Endothelial cell of umbilical vein (primary cell): ENCODE measurements around the gene SLC12A9. TPM values are rescaled to one million over a fixed set of nuclear protein-coding genes. Genes with fewer than 3 reads are reported as not detected.

ENCODE experiments used
- BruUV-seq: library from RNA; stranded (reverse); fragments of 400-500 nt; replicated peaks from 2 replicates; lab custom pipeline; 2021; lab: Mats Ljungman, UMichigan
- CTCF ChIA-PET: fragments of 300-600, 350-600 bp; sonication (Branson Sonifier 250); formaldehyde crosslinking; loops from one replicate; lab custom pipeline; 2021; ENCODE audit warnings: antibody characterized with exemption, inconsistent platforms; lab: Charles Lee
- POLR2A ChIA-PET: fragments of 300-600, 350-600 bp; sonication (Branson Sonifier 250); formaldehyde crosslinking; loops from one replicate; lab custom pipeline; 2021; ENCODE audit warnings: antibody characterized with exemption, inconsistent platforms; lab: Charles Lee
- DNase-seq: peaks from one replicate; pipeline ENCODE4 v3.0.0-alpha.2; 2011; ENCODE audit warnings: low read depth, low spot score
- FAIRE-seq: peaks from 2 replicates; lab custom pipeline; 2011; peaks lifted over from hg19 to GRCh38; lab: Jason Lieb, UNC
- H2AFZ ChIP-seq: 2 replicates; pipeline ENCODE4 v1.6.0; 2012; ENCODE audit warnings: low read depth, low read length, control low read depth, inconsistent platforms
- H3K27ac ChIP-seq: 2 replicates; pipeline ENCODE4 v1.5.1; 2011; ENCODE audit warnings: low read depth, mild to moderate bottlenecking, control low read depth, low read length, moderate library complexity; ENCODE audit not compliant: insufficient read depth
- H3K27me3 ChIP-seq, 2 experiments: 2 replicates each; pipeline versions ENCODE4 v1.6.0 to v1.6.1; 2011; ENCODE audit warnings: low read length in 2 of 2, mixed read lengths in 1 of 2; ENCODE audit not compliant: control insufficient read depth in 2 of 2, insufficient read depth in 2 of 2
- H3K36me3 ChIP-seq, 2 experiments: 2 replicates in 1 of 2; 3 replicates in 1 of 2; pipeline ENCODE4 v1.5.1; 2011; ENCODE audit warnings: low read length in 2 of 2, mild to moderate bottlenecking in 1 of 2, moderate library complexity in 1 of 2; ENCODE audit not compliant: control insufficient read depth in 2 of 2, insufficient read depth in 2 of 2; ENCODE audit errors: extremely low read depth in 1 of 2
- H3K4me1 ChIP-seq: 3 replicates; pipeline ENCODE4 v1.5.1; 2011; ENCODE audit warnings: mild to moderate bottlenecking, low read length; ENCODE audit not compliant: control insufficient read depth, insufficient read depth; ENCODE audit errors: extremely low read depth
- H3K4me2 ChIP-seq: 2 replicates; pipeline ENCODE4 v1.6.1; 2011; ENCODE audit warnings: low read length, control low read depth, mixed read lengths; ENCODE audit not compliant: insufficient read depth
- H3K4me3 ChIP-seq, 3 experiments: fragments of 200-600 bp in 1 of 3; sonication (generic), shearing (Covaris generic) in 1 of 3; replicated peaks in 1 of 3; 2 replicates each; pipeline ENCODE4 v1.5.1; 2011 to 2016; ENCODE audit warnings: control low read depth in 3 of 3, low read length in 3 of 3, mild to moderate bottlenecking in 2 of 3, inconsistent platforms in 1 of 3, low read depth in 1 of 3, moderate library complexity in 1 of 3; ENCODE audit not compliant: insufficient read depth in 1 of 3
- H3K79me2 ChIP-seq: 2 replicates; pipeline ENCODE4 v1.6.0; 2012; ENCODE audit warnings: low read length, inconsistent platforms; ENCODE audit not compliant: control insufficient read depth, insufficient read depth
- H3K9ac ChIP-seq: replicated peaks from 2 replicates; pipeline ENCODE3; 2011; ENCODE audit warnings: low read length, control low read depth; ENCODE audit not compliant: insufficient read depth; ENCODE audit errors: extremely low read depth
- H3K9me1 ChIP-seq: replicated peaks from 3 replicates; pipeline ENCODE4 v1.6.0; 2011; ENCODE audit warnings: mild to moderate bottlenecking, low read length; ENCODE audit not compliant: control insufficient read depth, insufficient read depth; ENCODE audit errors: extremely low read depth
- H3K9me3 ChIP-seq: replicated peaks from 2 replicates; pipeline ENCODE4 v1.5.1; 2012; ENCODE audit warnings: low read length, inconsistent platforms; ENCODE audit not compliant: control insufficient read depth, insufficient read depth
- H4K20me1 ChIP-seq: replicated peaks from 2 replicates; pipeline ENCODE3; 2011; ENCODE audit warnings: mild to moderate bottlenecking, low read length; ENCODE audit not compliant: control insufficient read depth, insufficient read depth; ENCODE audit errors: extremely low read depth
- CTCF ChIP-seq, 2 donors: IDR thresholded peaks; 1 replicate in 1 of 2; 2 replicates in 1 of 2; pipeline ENCODE4 v1.5.1; 2011; ENCODE audit warnings: low read length in 2 of 2, mild to moderate bottlenecking in 2 of 2, moderate library complexity in 2 of 2, control low read depth in 1 of 2, inconsistent platforms in 1 of 2, low read depth in 1 of 2; ENCODE audit not compliant: insufficient read depth in 1 of 2; ENCODE audit errors: extremely low read depth in 1 of 2
- EZH2 ChIP-seq: IDR thresholded peaks from 2 replicates; pipeline ENCODE4 v1.6.1; 2012; ENCODE audit warnings: borderline replicate concordance, low read depth, mild to moderate bottlenecking, moderate library complexity, low read length, inconsistent platforms; ENCODE audit not compliant: severe bottlenecking
- FOS ChIP-seq: IDR thresholded peaks from 2 replicates; pipeline ENCODE4 v1.6.1; 2011; ENCODE audit warnings: mild to moderate bottlenecking, low read length, moderate library complexity, borderline replicate concordance; ENCODE audit not compliant: insufficient read depth
- GATA2 ChIP-seq: IDR thresholded peaks from 2 replicates; pipeline ENCODE4 v1.7.0; 2011; ENCODE audit warnings: low read depth, mild to moderate bottlenecking, moderate library complexity, mixed read lengths, low read length; ENCODE audit not compliant: insufficient read length, insufficient read depth
- JUN ChIP-seq: IDR thresholded peaks from 2 replicates; pipeline ENCODE4 v1.6.1; 2011; ENCODE audit warnings: borderline replicate concordance, low read depth; ENCODE audit not compliant: insufficient read length, insufficient read depth
- MAX ChIP-seq: IDR thresholded peaks from 2 replicates; pipeline ENCODE4 v1.6.1; 2011; ENCODE audit not compliant: insufficient read depth, insufficient read length
- MYC ChIP-seq: IDR thresholded peaks from one replicate; pipeline ENCODE4 v1.6.1; 2011; ENCODE audit warnings: mild to moderate bottlenecking, low read depth, low read length
- POLR2A ChIP-seq: IDR thresholded peaks from 2 replicates; pipeline ENCODE4 v1.6.1; 2012; ENCODE audit warnings: low read depth, mild to moderate bottlenecking, control low read depth, low read length
- POLR2AphosphoS5 ChIP-seq: IDR thresholded peaks from 2 replicates; pipeline ENCODE4 v1.6.1; 2012; ENCODE audit warnings: low read depth, mild to moderate bottlenecking, control low read depth, low read length, moderate library complexity; ENCODE audit not compliant: insufficient read depth
- dilution Hi-C: fragments of 300-500 bp; cut with MboI; formaldehyde crosslinking; loops from one replicate; pipeline ENCODE4 v1.15.0; 2019; ENCODE audit warnings: low sequenced_read_pairs; ENCODE audit not compliant: extremely low pct_ligation_motif_present
- intact Hi-C: fragments of 100-400 bp; cut with micrococcal nuclease; formaldehyde crosslinking; loops from one replicate; pipeline ENCODE4 v1.10.0; 2022
- polyA plus RNA-seq, 4 experiments: library from polyadenylated mRNA; depleted of rRNA in 3 of 4; stranded (reverse) in 3 of 4; unstranded in 1 of 4; fragments of >200 nt; gene quantifications; 2 replicates each; pipeline versions ENCODE4 v1.2.1 to v1.2.3, GENCODE V29; 2011 to 2012; ENCODE audit warnings: missing spikeins in 1 of 4
- total RNA-seq: library from RNA; stranded (reverse); gene quantifications from 2 replicates; pipeline ENCODE4 v1.2.3, GENCODE V29; 2021

SLC12A9 gene
- total and polyA plus RNA-seq, 2 donors (not counting 3 experiments of a cell fraction or from before 2014, with no cell fraction given), result 35.0 to 37.0 TPM

- Histone ChIP-seq H3K9me1 (no peaks in the 10 kb centered on the region), H3K9me3 (no peaks in the 10 kb centered on the region), H3K4me1 (peaks cover 30% of the 10 kb centered on the region), H2AFZ (no peak overlapping the region), H3K79me2 (peaks cover 29% of the 10 kb centered on the region), H3K4me2 (no peak overlapping the region), H3K4me3 (no peak overlapping the region), H3K36me3 (peaks cover 22 to 64% of the 10 kb centered on the region in 2 experiments), H3K9ac (no peak overlapping the region), H3K27me3 (no peaks in the 10 kb centered on the region), H3K27ac (no peak overlapping the region), H4K20me1 (no peaks in the 10 kb centered on the region)
- no peak for TF ChIP-seq MYC
- no peak for TF ChIP-seq GATA2
- TF ChIP-seq POLR2AphosphoS5, result no peak
- no peak for TF ChIP-seq JUN
- no peak for TF ChIP-seq EZH2
- no peak for TF ChIP-seq MAX
- TF ChIP-seq POLR2A, result no peak
- no peak for TF ChIP-seq CTCF (IDR thresholded peaks at IDR 0.05; ENCODE audit: extremely low read depth in 1 of 2, insufficient read depth in 1 of 2, low read depth in 1 of 2, low read length in 2 of 2)
- TF ChIP-seq FOS, result no peak
- ChIA-PET CTCF (interaction anchor here (1.5 kb wide), 1 partner anchor 33 kb away, joined by 4 read pairs; the partner anchor contains the start of gene SLC12A9), POLR2A (no interaction called here)
- no TSS peak for BruUV-seq
- intact Hi-C loops (no loop called here), dilution Hi-C loops (no loop called here)
- no peak for FAIRE-seq
- no peak for DNase-seq
Measured at GRCh38 chr7:100885440-100886141, 33.1 kb downstream of the SLC12A9 start.
